Embryonic facial prominence (tissue), 1 donor: ENCODE measurements around the gene EMC6.

Source experiments
- DNase-seq: peaks from one replicate; pipeline ENCODE4 v3.0.0-alpha.2; 2016; ENCODE audit errors: extremely low spot score

EMC6 gene

GRCh38 chr17:3708366-3708765 is 39.8 kb downstream of the EMC6 start:
- no peak for DNase-seq

- no peak for DNase-seq
Measured at GRCh38 chr17:3710951-3711383, 42.4 kb downstream of the EMC6 start.

DNA sequence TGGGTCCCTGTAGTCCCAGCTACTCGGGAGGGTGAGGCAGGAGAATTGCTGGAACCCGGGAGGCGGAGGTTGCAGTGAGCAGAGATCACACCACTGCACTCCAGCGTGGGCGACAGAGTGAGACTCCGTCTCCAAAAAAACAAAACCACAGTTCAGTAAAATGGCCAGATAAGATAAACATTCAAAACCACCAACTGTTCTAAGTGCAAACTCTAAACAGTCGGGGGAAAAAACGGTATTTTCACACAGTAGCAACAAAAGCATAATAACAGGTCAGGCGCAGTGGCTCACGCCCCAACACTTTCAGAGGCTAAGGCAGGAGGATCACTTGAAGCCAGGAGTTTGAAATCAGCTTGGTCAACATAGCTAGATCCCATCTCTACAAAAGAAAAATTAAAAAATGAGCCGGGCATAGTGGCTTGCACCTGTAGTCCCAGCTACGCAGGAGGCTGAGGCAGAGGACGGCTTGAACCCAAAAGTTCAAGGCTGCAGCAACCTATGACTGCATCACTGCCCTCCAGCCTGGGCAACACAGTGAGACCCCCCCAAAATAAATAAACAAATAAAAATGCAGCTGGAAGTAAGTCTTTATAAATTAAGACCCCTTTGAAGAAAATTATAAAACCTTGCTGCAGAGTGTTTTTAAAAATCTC is 44.3 kb downstream of the EMC6 start:
- DNase-seq: no peak

DNA sequence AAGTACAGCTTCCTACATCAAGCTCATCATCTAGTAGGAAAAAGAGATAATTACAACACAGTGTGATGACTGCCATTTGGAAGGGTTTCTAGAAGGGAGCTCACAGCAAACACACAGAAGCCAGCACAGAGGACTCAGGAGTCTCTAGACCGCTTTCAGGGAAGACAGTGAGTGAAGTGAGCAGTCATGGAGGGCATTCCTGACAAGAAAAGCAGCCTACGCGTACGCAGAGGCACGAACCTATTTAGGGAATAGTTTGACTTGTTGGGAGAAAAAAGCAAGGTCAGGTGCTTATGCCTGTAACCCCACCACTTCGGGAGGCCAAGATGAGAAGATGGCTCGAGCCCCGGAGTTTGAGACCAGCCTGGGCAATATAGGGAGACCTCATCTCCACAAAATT is 46.7 kb downstream of the EMC6 start:
- no peak for DNase-seq

- DNase-seq: no peak
Measured at GRCh38 chr17:3718201-3718600, 49.6 kb downstream of the EMC6 start.

GRCh38 chr17:3719265-3719664 is 50.7 kb downstream of the EMC6 start:
- DNase-seq: no peak
